Glomerular visceral epithelial cell (primary cell): ENCODE data around the gene BCKDK.
A peak's percentile ranks its signal among the peaks of the same experiment; 100 is the strongest.

Source experiments
- DNase-seq: peaks from one replicate; pipeline ENCODE4 v3.0.0-alpha.2; 2016; ENCODE audit errors: extremely low spot score

BCKDK gene

DNA sequence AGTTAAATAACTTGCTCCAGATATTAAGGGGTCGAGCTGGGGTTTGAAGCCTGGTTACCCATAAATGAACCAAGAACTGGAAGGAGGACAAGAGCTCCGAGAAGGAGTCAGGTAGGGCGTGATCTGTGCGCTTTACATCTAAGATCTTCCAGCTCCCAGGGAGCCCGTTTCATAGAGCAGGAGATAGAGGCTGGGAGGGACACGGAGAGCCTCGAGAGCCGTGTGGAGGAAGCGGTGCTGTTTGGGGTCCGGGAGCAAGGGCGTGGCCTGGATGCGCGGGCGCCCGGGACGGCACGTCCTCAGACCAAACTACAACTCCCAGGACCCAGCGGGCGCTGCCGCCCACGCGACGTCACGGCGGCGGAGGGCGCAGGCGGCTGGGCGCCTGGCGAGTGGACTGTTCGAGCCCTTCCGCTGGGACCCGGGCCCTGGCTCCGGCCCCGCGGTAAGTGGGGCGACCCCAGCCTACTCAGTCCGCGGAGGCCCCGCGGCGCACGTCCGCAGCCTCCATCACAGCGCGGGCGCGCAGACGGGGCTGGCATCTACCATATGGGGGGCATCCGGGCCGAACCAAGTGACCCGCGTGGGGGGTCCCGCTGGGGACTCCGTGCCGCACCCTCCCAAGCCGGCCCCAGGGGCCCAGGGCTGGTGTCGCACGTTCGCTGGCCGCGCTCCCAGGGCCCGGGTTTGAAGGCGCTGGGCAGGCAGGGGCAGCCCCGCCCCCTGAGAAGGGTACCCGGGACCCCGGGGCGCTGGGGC lies at the start of gene BCKDK:
Gene BCKDK (plus strand): TSS at position 352 of the 759 bp plus-strand sequence. CDS start 838 bp downstream, outside the sequence.
- DNase-seq, result peak; percentile 68

DNA sequence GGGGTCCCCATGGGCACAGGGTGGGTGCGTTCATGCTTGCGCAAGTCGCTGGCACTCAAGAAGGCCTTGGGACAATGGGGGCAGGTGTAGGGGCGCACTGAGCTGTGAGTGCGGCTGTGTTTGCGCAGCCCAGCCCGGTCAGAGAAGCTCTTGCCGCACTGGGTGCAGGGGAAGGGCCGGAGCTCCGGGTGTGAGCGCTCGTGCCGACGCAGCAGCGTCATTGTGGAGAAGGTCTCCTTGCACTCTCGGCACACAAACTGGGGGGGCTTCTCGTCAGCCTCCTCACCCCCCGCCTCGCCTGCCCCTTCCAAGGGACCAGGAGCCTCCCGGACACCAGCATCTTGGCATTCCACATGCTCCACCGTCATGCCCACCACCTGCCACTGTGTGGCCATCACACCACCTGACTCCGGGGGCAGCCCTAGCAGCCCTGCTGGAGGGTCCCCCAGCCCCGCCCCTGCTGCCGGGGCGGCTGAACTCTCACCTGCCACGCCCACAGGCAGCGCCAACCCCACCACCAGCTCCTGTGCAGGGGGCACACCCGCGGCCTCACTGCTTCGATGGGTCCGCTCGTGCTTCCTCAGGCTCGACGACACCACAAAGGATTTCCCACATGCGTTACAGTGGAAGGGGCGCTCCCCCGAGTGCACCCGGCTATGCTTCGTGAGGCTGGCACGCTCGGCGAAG lies 46.9 kb upstream of the BCKDK start:
- no peak for DNase-seq

DNA sequence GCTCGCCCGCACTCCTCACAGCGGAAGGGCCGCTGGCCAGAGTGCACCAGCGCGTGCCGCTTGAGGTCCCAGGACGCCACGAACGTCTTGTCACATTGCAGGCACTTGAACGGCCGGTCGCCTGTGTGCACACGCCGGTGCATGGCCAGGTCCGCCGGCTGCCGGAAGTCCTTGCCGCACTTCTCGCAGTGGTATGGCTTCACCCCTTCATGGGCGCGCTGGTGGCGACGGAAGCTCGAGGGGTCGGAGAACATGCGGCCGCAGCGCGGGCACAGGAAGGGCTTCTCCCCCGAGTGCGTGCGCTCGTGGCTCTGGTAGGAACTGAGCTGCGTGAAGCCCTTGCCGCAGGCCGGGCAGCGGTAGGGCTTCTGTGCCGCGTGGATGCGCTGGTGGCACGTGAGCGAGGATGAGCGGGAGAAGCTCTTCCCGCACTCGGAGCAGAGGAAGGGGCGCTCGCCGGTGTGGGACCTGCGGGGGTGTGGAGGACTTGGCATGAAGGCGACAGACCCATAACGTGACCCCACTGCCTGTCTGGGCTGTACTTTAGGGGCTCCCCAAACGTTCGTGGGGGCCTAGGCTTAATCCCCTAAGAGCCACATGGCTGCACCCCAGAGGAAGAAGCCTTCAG lies 46.3 kb upstream of the BCKDK start:
- DNase-seq, result no peak

DNA sequence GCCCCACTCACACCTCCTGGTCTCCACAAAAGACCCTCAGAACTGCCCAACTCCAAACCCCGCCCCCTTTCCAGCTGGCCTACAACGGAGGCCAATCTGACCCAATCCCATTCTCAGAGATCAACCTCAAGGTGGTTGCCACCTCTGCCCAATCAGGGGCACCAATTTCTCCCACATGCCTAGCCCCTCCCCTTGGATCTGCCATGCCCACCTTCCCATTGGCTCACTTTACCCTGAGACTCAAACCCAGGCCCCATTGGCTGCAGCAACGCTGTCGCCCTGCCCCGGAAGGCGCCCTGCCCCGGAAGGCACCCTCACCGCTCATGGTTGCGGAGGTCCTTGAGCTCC lies 44.7 kb upstream of the BCKDK start:
- no peak for DNase-seq

DNA sequence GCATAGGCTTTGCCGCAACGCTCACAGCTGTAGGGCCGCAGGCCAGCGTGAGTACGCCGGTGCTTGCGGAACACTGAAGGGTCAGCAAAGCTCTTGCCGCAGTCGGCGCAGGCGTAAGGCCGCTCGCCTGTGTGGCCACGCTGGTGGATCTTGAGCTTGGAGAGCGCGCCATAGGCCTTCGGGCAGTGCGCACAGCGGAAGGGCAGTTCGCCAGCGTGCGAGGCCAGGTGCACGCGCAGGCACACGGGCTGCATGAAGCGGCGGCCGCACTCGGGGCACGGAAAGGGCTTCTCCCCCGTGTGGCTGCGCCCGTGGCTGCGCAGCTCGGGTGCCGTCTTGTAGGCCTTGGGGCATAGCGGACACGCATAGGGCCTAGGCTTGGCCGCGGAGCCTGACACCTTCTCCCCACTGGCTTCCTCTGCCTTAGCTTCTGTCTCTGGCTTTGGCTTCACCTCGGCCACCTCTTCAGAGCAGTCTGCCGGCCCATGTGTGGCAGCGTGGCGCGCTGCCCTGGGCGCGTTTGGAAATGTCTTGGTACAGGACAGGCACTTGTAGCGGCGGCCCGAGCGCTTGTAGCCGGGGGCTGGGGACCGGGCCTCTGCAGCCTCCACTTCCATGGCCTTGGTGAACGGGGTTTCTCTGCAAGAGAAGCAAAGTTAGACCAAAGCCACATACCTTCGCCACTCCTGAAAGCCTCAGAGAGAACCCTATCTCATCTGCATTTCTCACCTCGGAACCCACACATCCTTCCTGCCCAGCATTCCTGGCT lies 44.2 kb upstream of the BCKDK start:
- DNase-seq, result no peak

DNA sequence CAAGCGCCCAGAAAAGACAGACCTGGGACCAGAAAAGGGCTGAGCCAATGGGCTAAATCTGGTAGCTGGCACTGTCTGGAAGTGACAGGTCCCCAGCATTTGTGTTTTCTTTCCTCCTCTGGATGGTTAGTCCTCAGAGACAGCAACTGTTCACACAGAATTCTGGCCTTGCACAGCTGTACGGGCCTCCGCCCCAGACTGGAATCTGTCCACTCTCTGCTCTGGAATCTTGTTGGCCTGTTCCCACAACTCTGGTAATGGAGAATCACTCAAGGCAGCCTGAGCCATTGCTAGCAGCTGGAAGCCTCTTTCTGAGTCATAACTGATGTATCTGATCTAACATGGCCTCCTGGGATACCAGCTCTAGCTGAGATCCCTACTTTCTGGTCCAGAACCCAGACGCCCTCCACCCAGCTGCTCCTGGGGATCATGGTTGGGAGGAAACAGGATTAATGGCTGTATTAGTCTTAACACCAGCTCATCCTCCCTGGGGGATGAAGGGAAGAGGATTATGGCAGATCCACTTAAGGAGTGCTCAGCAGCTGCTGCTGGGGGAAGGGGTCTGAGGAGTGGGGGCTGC lies 43.2 kb upstream of the BCKDK start:
- DNase-seq, result peak; percentile 65

DNA sequence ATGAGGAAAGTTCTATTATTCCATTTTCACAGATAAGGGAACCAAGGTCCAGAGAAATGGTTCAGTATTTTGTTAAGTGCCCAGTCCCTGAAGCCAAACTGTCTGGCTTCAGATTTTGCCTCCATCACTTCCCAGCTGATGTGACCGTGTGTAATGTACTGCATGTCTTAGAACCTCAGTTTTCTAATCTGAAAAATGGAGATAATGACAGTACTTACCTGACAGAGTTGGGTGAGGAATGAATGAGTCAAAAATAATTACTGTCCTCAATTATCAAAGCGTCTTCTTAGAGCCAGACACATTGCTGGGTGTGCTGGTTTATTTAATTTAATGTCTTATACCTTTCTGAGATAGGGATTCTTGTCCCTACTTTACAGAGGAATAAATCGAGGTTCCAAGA lies 40.8 kb upstream of the BCKDK start:
- DNase-seq, result no peak

DNA sequence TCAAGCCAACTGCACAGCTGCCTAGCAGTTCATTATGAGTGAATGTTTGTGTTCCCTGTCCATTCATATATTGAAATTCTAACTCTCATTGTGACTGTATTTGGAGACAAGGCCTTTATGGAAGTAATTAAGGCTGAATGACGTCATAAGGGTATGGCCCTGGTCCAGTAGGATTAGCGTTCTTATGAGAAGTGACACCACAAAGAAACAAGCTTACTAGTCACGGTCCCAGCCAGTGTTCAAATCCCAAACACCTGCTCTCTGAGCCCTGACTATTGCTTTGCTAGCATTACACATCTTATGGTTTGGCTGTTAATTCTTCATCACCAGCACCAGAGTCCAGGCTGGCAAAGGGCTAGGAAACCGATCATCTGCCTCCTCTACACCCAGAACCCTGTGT lies 36.3 kb upstream of the BCKDK start:
- DNase-seq, result no peak

DNA sequence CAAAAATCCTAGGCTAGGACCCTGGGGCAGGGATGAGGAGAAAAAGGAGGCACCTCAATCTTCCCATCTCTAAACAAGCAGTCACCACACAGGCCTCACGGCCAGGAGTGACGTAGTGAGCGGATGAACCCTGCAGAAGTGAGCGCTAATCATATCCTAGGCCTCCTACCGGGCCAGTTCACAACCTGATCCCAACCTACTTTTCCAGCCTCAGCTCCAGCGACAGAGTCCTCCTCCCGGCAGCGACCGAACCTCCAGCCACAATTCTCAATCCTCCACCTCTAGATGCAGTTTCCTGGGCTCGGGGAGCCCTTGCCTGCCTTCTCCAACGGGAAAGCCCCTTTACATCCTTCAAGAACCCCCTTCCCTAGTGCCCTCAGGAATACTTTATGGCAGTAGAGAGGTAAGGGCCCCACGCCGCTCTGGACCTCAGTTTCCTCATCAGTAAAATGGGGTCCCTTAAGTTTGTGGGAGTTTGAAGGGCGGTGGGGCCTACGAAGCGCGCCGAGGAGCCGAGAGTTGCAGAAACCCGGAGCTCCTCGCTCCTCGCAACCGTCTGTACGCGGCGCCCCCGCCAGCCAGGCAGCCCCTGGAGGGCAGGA lies 35.5 kb upstream of the BCKDK start:
- no peak for DNase-seq

DNA sequence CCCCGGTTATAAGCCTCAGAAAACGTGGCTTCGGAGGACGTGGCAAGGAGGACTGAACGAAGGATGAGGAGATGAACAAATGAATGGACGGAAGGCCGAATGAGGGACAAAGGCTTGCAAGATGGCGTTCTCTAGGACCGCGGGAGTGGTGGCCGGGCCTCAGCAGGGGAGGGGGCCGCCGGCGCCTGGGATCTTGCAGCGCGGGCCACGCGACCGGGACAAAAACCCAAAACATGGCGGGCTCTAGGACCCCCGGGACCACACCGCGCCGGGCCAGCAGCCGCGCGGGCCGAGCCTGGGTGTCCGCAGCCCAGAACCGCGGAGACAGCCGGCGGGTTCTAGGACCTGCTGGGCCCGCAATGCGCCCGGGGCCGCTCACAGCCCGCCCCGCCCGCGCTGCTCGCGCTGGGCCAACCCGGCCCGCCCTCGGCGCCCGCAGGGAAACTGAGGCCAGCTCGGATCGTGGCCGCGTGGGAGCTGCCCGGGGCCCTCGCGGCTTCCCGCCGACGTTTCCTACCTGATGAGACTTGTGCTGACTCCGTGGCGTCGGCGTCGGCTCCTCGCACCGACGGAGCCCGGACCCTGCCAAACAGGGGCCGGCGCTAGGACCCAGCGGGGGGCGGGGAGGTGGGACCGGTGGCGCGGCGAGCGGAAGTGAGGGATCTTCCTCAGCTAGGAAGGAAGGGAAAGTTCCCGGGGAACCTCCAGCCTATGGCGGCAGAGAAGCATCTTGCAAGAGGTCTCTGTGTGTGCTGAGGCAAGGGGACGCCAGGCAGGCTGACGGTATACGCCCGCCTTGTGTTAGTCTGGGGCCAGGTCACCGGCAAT lies 34.8 kb upstream of the BCKDK start:
- DNase-seq, result peak; percentile 83

DNA sequence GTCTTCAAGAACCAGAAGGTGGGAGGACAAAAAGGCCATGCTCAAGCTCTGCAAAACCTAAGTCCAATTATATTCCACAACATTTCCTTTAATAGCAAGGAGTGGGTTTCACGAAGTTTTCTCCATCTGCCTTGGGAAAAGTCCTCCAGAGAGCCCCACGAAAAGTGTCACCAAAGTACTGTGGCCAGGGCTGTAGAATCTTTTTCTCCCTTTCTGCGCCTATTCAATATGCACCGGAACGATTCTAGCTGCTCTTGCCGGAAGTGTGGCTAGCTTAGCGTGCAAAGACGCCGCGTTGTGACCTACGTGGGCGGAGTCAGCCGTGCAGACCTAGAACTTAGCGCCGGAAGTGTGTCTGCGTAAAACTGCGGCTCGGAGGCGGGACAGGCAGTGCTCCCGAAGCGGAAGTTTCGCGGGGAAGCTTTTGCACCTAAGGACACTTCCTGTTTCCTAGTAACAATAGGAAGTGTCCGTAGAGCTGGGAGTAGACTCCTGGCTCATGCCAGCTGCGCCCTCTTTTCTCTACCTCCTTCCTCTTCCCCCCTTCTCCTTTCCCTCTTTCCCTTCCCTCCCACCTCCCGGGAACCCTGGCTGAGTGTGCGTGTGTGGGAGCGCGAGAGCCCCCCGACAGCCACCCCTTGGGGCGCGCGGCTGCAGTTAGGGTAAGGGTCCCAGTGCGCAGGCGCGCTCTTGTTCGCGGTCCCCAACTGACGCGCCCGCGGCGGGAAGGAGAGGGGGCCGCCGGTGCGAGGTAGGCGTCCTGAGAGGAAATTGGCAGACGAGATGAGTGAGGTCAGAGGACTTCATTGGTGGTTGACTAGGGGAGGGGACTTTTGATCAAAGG lies 34.0 kb upstream of the BCKDK start, which contains the start of the genes ZNF646 and ZNF668:
Gene ZNF646 (plus strand): TSS at position 453 of the 844 bp plus-strand sequence. CDS start 1,903 bp downstream, outside the sequence.
Gene ZNF668 (minus strand): TSS at position 271 of the 844 bp plus-strand sequence. CDS start 9,781 bp downstream, outside the sequence.
- peak; percentile 98 for DNase-seq

DNA sequence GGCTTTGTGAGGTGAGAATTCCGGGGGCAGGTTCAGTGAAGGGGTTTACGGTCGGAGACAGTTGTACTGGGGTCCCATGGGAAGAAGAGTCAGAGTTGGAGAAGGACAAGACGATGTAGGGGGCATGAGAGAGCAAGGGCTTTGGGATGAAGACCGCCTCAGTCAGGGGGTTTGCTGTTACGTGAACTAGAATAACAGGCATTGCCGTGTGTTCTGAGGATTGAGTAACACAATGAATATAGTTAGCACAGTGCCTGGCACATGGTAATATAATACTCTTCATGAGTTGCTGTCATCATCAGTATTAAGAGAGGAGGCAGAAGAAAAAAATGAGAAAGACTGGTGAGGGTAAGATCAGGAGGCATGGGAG lies 33.4 kb upstream of the BCKDK start:
- no peak for DNase-seq

DNA sequence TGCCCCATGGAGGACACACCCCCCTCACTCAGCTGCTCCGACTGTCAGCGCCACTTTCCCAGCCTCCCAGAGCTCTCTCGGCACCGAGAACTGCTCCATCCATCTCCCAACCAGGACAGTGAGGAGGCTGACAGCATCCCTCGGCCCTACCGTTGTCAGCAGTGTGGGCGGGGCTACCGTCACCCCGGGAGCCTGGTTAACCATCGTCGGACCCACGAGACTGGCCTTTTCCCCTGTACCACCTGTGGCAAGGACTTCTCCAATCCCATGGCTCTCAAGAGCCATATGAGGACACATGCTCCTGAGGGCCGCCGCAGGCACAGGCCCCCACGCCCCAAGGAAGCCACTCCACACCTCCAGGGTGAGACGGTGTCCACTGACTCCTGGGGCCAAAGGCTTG lies 31.9 kb upstream of the BCKDK start:
- no peak for DNase-seq

DNA sequence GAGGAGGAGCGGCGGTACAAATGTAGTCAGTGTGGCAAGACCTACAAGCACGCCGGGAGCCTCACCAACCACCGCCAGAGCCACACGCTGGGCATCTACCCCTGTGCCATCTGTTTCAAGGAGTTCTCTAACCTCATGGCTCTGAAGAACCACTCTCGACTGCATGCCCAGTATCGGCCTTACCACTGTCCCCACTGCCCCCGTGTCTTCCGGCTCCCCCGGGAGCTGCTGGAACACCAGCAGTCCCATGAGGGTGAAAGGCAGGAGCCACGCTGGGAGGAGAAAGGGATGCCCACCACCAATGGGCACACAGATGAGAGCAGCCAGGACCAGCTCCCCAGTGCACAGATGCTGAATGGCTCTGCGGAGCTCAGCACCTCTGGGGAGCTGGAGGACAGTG lies 31.2 kb upstream of the BCKDK start:
- no peak for DNase-seq

DNA sequence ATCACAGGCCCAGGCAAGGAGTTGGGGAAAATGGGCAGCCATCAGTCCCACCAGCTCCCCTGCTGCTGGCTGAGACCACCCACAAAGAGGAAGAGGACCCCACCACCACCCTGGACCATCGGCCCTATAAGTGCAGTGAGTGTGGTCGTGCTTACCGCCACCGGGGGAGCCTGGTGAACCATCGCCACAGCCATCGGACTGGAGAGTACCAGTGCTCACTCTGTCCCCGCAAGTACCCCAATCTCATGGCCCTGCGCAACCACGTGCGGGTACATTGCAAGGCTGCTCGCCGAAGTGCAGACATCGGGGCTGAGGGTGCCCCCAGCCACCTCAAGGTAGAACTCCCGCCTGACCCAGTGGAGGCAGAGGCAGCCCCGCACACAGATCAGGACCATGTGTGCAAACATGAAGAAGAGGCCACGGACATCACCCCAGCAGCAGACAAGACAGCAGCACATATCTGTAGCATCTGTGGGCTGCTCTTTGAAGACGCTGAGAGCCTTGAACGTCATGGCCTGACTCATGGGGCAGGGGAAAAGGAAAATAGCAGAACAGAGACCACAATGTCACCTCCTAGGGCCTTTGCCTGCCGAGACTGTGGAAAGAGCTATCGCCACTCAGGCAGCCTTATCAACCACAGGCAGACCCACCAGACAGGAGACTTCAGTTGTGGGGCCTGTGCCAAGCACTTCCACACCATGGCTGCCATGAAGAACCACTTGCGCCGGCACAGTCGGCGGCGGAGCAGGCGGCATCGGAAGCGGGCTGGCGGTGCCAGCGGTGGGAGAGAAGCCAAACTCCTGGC lies 30.4 kb upstream of the BCKDK start:
- DNase-seq, result no peak

DNA sequence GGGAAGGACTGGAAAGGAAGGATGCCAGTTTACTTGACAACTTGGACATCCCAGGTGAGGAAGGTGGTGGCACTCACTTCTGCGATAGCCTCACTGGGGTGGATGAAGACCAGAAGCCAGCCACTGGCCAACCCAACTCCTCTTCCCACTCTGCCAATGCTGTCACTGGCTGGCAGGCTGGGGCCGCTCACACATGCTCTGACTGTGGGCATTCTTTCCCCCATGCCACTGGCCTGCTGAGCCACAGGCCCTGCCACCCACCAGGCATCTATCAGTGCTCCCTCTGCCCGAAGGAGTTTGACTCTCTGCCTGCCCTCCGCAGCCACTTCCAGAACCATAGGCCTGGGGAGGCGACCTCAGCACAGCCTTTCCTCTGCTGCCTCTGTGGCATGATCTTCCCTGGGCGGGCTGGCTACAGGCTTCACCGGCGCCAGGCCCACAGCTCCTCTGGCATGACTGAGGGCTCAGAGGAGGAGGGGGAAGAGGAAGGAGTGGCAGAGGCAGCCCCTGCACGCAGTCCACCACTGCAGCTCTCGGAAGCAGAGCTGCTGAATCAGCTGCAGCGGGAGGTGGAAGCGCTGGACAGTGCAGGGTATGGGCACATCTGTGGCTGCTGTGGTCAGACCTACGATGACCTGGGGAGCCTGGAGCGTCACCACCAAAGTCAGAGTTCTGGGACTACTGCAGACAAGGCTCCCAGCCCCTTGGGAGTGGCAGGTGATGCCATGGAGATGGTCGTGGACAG lies 29.4 kb upstream of the BCKDK start:
- no peak for DNase-seq

DNA sequence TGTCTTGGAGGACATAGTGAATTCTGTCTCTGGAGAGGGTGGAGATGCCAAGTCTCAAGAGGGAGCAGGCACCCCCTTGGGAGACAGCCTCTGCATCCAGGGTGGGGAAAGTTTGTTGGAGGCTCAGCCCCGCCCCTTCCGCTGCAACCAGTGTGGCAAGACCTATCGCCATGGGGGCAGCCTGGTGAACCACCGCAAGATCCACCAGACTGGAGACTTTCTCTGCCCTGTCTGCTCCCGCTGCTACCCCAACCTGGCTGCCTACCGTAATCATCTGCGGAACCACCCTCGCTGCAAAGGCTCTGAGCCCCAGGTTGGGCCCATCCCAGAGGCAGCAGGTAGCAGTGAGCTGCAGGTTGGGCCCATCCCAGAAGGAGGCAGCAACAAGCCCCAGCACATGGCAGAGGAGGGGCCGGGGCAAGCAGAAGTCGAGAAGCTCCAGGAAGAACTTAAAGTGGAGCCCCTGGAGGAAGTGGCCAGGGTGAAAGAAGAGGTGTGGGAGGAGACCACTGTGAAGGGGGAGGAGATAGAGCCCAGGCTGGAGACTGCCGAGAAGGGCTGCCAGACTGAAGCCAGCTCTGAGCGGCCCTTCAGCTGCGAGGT lies 28.7 kb upstream of the BCKDK start:
- no peak for DNase-seq
